ENCODE data around the gene OBP2A. TPM values are rescaled to one million over a fixed set of nuclear protein-coding genes. Genes with fewer than 3 reads are reported as not detected.

OBP2A gene
- total RNA-seq, 4 donors from 2014 or later, result not detected

GRCh38 chr9:135517407-135517822 lies 28.5 kb upstream of the OBP2A start:
- no peaks in the 10 kb centered on the region for H3K36me3 ChIP-seq
- no peaks in the 10 kb centered on the region for H3K27me3 ChIP-seq
- DNase-seq, result no peak
- no peak for TF ChIP-seq POLR2A (IDR thresholded peaks at IDR 0.05)
- TF ChIP-seq CTCF (IDR thresholded peaks at IDR 0.05), result no peak
- intact Hi-C loops (cut with DNase I), result no loop called here
- H3K4me3 ChIP-seq (replicated peaks in 1 of 3), result no peak overlapping the region
- WGBS, 2 donors, result 89 to 92% methylated on average over 21 to 24 of the region's 24 CpGs
- H3K9me3 ChIP-seq, result no peaks in the 10 kb centered on the region
- no peak overlapping the region for H3K27ac ChIP-seq
- no peaks in the 10 kb centered on the region for H3K4me1 ChIP-seq

GRCh38 chr9:135519179-135519971 lies 26.6 kb upstream of the OBP2A start:
- Histone ChIP-seq H3K4me1 (no peaks in the 10 kb centered on the region), H3K4me3 (replicated peaks in 1 of 3) (no peak overlapping the region), H3K36me3 (no peaks in the 10 kb centered on the region), H3K9me3 (no peaks in the 10 kb centered on the region), H3K27me3 (no peaks in the 10 kb centered on the region), H3K27ac (no peak overlapping the region)
- WGBS, 2 donors, result 92 to 96% methylated on average over 10 of the region's 10 CpGs
- TF ChIP-seq CTCF (IDR thresholded peaks at IDR 0.05) (no peak), POLR2A (IDR thresholded peaks at IDR 0.05) (no peak)
- intact Hi-C loops (cut with DNase I), result no loop called here
- DNase-seq, result no peak

- H3K27ac ChIP-seq, result no peak within 1 kb of the TSS
- H3K27me3 ChIP-seq, result no peaks in the 10 kb centered on the region
- H3K4me1 ChIP-seq, result no peaks in the 10 kb centered on the region
- WGBS, 2 donors, result 78 to 83% methylated on average over 18 of the region's 18 CpGs
- DNase-seq, result no peak
- H3K4me3 ChIP-seq (replicated peaks in 1 of 3), result no peak within 1 kb of the TSS
- no peak for TF ChIP-seq CTCF (IDR thresholded peaks at IDR 0.05)
- TF ChIP-seq POLR2A (IDR thresholded peaks at IDR 0.05), result no peak
- intact Hi-C loops (cut with DNase I), result no loop called here
- H3K36me3 ChIP-seq, result no peaks in the 10 kb centered on the region
- H3K9me3 ChIP-seq, result no peaks in the 10 kb centered on the region
Observed at GRCh38 chr9:135520916-135521607, 24.9 kb upstream of the OBP2A start, which contains the start of gene LCN1. TSS of gene LCN1 (plus strand) at chr9:135521440. CDS start at chr9:135521498, 58 bp downstream.

- Histone ChIP-seq H3K4me3 (replicated peaks in 1 of 3) (no peak overlapping the region), H3K36me3 (no peaks in the 10 kb centered on the region), H3K4me1 (no peaks in the 10 kb centered on the region), H3K27me3 (no peaks in the 10 kb centered on the region), H3K27ac (no peak overlapping the region), H3K9me3 (no peaks in the 10 kb centered on the region)
- DNase-seq, result no peak
- TF ChIP-seq CTCF (IDR thresholded peaks at IDR 0.05) (no peak), POLR2A (IDR thresholded peaks at IDR 0.05) (no peak)
- 77 to 84% methylated on average over 8 to 11 of the region's 11 CpGs for WGBS, 2 donors
- intact Hi-C loops (cut with DNase I), result no loop called here
Observed at GRCh38 chr9:135521608-135522095, 24.3 kb upstream of the OBP2A start.
